Central memory CD4-positive, alpha-beta T cell (primary cell): Measurements from ENCODE around the gene MACROH2A1.

Experiments used
- DNase-seq: peaks from one replicate; pipeline ENCODE4 v3.0.0; 2022

MACROH2A1 gene

DNA sequence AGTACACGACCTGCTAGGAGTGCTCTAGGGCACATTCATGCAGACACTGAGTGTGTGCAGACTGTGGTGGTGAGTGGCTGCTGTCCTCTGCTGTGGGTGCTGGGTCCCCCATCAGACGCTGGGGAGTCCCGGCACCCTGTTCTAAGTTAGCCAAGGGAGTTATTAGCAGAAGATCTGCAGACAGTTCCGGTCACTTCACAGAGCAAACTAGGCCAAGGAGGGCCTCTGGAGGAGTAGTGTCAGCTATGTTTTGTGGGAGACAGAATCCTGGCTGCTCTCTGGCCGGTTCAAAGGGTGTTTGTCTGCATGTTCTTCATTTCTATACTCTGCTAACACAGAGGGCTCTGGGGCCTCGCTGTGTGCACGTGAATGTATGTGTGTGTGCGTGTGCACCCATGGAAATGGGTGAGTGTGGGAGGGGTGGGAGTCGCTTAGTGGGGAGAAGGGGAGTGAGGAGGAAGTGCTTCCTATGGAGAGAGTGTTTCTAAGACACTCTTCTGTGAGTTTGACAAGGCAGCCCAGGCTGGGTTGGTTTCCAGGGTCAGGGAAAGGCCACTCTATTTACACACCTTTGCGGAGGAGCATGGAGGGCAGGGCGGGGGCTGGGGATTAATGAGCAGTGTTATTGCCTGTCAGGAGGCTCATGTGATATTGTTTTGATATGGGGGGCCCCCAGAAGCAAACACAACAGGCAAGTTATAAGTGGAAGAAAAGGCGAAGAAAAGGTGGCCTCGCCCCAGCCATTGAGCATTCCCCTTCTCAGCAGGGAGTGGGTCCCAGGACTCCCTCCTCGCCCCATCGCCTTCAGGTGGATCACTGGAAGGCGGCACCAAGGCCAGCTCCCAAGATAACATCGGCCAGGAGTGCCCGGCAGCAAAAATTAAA is 68.9 kb downstream of the MACROH2A1 start:
- DNase-seq, result no peak

DNA sequence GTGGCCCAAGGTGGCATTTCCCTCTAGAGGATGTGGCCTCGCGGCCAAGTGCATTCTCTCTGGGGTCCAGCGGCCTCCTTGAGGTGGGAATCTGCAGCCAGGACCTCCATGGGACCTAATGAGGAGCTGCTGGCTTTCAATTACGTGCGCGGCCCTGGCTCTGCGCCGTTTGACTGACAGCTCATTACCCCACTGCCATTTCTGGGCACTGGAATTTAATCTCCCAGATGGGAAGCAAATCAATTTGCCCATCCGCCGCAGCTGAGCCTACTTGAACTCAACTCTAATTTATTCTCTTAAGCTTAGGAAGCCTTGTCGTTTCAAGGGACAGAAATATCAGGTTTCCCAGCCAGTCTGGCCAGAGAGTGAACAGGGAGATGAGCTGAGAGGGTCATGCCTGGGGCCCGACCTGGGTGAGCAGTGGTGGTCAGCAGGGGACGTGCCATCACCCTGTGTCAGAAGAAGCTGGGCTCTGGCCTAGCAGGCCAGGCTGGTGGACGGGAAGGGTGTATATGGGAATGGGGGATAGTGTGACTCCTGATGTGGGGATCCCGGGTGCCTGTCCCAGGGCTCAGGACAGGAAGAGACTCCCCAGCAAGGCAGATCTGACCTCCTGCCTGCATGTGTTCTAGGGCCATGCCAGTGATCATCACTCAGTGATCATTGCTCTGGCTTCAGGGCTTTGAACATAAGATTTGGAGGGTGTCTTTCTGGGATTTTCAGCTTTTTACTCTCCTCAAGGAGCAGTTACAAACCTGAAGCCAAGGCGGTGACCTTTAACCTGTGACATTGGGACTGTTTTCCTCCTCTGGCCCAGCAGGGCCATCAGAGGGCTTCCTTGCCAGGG is 69.7 kb downstream of the MACROH2A1 start:
- DNase-seq, result no peak

- DNase-seq, result no peak
These were observed 70.8 kb downstream of the MACROH2A1 start for GRCh38 chr5:135328128-135328687.

- DNase-seq, result no peak
These were observed 71.5 kb downstream of the MACROH2A1 start for GRCh38 chr5:135327429-135328127.

- DNase-seq, result no peak
These were observed 72.5 kb downstream of the MACROH2A1 start for GRCh38 chr5:135326296-135327254.

DNA sequence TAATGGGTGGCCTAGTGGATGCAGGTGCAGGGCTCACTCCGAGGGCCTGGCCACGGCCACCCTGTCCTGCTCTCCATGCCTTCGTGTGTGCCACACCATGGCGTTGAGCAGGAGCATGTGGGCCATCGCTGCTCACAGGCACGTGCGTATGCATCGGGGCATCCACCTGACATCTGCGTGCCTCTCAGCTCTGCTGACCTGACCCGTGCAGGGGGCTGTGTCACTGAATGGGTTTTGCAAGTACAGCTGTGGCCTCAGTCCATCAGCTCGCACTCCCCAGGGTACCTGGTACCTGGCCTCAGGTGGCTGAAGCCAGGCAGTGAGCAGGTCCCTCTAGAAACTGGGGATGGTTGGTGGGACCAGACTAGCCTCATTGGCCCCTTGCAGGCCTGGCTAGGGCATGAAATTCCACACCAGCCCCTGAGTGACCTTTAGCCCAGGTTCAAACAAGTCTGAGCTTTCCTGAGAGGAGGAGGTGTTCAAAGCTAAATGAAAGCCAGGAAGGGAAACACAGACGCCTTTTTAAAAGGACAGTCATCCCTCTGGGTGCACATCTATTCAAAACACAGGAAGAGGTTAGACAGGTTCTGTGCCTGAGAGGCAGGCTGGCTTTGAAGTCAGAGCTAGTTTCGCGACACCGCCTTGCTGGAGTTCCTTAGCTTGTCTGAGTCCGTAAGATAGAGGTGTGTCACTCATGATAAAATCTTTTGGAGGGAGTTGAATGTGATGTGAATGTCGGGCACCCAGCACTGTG is 74.0 kb downstream of the MACROH2A1 start:
- DNase-seq, result peak; percentile 23

DNA sequence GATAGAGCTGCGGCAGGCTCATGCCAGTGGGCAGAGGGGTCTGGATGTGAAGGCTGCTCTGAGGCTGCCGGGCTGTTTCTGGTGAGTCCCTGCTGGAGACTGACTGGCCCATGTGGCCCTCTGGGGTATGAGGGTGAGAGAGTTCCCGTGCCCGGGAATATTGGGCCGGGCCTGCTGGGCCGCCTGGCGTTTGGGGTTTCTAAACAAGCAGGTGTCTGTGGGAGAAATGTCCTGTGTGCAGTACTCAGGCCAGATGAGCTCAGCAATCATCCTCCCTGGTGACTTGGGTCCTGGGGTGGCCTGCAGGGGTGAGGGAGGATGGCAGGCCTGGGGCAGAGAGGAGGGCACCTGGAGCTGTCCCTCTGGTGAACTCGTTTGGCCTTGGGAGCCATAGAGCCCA is 74.9 kb downstream of the MACROH2A1 start:
- no peak for DNase-seq

- DNase-seq, result no peak
These were observed 75.3 kb downstream of the MACROH2A1 start for GRCh38 chr5:135323701-135324132.

DNA sequence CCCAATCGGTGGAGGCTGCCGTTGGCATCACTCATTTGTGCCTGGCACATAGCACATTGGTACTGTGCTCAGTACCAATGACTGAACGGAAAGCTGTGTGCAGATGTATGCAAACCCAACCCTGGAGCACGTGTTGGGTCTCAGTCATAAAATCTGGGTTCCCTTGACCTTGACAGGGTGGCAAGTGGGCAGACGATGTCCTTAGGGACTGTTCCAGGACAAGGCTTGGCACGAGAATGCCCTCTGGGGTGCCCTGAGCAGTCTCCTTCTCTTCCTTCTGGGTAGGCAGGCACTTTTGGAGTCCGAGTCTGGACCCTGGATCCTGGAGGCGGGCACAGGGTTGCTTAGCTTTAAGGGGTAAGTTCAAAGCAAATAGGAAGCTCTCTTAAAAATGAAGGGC is 75.8 kb downstream of the MACROH2A1 start:
- DNase-seq, result no peak

DNA sequence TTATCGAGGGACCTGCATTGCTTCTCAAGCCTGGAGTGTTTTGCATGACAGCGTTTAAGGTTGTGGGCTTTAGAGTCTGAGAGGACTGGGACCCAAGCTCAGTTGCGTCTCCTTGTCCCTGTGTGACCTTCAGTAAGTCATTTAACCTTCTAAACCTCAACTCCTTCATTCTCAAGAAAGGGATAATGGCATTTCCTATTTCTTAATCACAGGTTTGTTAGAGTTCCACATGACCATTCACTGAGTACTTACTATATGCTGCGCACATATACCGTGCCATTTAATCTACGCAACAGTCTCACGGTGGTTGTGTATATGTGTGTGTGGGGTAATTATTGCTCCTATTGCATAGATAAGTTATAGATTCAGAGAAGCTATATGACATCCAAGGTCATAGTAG is 76.3 kb downstream of the MACROH2A1 start:
- no peak for DNase-seq

- no peak for DNase-seq
These were observed 76.8 kb downstream of the MACROH2A1 start for GRCh38 chr5:135322271-135322670.

DNA sequence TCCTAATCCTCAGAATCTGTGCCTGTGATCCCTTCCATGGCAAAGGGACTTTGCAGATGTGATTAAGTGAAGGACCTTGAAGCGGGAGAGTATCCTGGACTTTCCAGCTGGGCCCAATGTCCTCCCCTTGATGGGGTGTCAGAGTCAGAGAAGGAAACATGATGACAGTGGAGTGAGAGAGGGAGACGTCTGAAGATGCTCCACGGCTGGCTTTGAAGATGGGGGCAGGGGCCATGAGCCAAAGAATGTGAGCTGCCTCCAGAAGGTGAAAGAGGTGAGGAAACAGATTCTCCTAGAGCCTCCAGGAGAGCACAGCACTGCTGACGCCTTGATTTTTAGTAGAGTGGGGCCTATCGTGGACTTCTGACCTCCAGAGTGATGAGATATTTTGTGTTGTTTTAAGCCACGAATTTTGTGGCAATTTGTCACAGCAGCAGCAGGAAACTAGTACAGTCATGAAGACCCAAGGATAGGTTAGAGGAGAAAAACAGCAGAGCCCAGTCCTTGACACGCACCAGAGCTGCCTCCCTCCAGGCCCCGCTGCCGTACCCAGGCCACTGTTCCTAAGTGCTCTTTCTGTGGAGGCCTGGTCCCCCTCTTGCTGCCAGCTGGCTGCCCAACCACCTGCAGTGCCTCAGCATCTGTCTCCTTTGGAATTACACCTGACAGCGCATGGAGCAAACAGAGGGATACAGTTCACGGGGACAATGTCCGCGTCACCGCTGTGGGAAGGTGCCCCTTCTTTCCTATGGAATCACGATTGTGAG is 78.1 kb downstream of the MACROH2A1 start:
- DNase-seq, result no peak

DNA sequence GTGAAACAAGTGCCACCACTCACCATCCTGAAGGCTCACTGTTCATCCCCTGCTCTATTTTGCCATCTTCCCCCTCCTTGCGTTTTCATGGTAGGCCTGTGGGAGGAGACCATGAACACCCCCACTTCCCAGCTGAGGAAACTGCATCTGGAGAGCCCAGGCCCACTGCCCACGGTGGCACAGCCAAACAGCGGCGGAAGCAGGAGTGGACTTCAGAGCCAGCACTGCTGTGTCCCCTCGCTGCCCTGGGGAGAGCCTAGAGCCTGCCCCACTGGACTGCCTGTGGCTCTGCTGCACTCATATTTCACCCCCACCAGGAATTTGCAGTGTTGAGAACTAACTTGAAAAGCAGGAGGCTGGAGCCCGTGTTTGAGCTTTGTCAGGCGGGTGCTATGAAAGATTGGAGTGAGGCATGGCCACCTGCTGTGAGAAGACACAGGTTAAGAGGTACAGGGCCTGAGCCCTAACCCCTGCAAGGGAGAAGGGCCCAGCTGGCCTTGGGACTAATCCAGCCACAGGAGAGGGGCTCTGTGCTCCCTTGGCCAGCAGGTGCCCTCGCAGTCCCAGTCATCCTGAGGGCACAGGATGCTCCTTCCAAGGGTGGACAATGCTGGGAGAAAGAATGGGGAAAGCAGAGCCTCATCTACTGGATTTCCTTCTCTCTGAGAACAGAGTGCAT is 79.0 kb downstream of the MACROH2A1 start:
- DNase-seq, result no peak

GRCh38 chr5:135319458-135319857 is 79.6 kb downstream of the MACROH2A1 start:
- DNase-seq, result no peak

DNA sequence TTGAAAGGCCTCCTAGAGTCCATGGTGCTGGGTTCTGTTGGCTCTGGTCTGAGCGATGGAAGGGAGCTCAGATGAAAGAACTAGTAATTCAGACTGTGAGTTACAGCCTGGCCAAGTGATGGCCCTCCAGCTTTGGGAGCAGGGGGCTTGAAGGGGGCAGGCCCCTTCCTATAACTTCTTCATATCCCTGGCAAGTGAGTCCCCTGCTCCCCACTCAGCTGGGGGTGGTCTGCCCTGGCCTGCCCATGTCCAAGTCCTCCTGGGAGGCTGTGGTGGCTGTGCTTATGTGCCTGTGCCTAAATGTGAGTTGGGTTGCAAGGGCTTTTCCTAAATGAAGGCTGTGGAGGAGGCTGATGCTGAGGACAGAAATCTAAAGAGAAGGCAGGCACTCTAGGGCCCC is 80.1 kb downstream of the MACROH2A1 start:
- DNase-seq, result no peak

DNA sequence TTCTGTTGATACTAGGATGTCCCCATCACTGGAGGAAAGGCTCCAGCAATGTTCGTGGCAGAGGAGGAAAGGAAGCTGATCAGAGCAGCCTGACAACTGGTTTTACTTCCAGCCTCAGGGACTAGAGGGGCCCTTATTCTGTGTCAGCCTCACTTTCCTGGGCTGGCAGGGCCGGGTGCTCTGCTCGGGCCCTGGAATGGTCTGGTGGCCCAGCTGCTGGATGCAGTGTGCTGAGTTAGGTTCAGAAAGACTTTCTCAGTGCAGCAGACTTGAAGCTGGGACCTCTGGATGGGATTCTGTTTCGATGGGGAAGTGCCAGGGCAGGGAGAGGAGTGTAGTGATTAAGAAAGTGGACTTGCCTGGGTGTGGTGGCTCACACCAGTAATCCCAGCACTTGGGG is 81.0 kb downstream of the MACROH2A1 start:
- no peak for DNase-seq

- DNase-seq, result no peak
These were observed 81.7 kb downstream of the MACROH2A1 start for GRCh38 chr5:135317286-135317685.

- no peak for DNase-seq
These were observed 83.6 kb downstream of the MACROH2A1 start for GRCh38 chr5:135315386-135315785.

DNA sequence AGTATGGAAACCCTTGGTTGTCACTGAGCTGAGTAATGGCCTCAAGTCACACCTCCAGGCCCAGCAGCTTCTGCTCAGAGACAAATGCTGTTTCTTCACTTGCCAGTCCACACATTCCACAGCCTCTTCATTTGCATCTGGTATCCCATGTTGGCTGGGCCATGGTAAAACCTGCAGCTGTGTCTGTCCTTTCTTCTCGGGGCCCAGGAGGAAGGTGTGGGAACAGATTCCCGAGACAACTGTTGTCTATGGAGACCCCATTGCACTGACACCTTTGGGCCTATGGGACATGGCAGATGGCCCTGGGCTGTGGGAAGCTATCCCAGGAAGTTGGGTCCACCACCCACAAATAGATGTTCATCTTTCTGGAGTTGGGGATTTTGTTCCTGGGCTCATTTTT is 85.1 kb downstream of the MACROH2A1 start:
- DNase-seq, result no peak
